ENCODE measurements around the gene RANBP17. TPM values are rescaled to one million over a fixed set of nuclear protein-coding genes. Genes with fewer than 3 reads are reported as not detected.
A peak's percentile ranks its signal among the peaks of the same experiment; 100 is the strongest.

The RANBP17 gene
- polyA plus RNA-seq, 1 of the 3 experiments (the other 2 are of a cell fraction) = 6.0 TPM

- no peak overlapping the region for H3K9ac ChIP-seq
- H3K4me2 ChIP-seq = no peak overlapping the region
- H3K9me2 ChIP-seq = no peaks in the 10 kb centered on the region
- no peaks in the 10 kb centered on the region for H3K36me3 ChIP-seq (replicated peaks in 1 of 2; ENCODE audit: control insufficient read depth in 1 of 2, insufficient read depth in 2 of 2, low read length in 1 of 2)
- CTCF ChIA-PET = interaction anchor here (0.6 to 1.4 kb wide), 2 partner anchors 9 to 26 kb away, joined by 4 to 5 read pairs; no protein-coding TSS in a partner anchor
- H4K20me1 ChIP-seq (ENCODE audit: insufficient read depth) = no peaks in the 10 kb centered on the region
- no peaks in the 10 kb centered on the region for H3F3A ChIP-seq (replicated peaks; ENCODE audit: insufficient read depth)
- peak overlapping the region in 1 of 2 experiments; percentile 28; a peak in 1 of 4 replicates for H3K27ac ChIP-seq (ENCODE audit: low read depth in 2 of 2, low read length in 1 of 2)
- peak; percentile 32 for DNase-seq
- WGBS (ENCODE audit: low lambda C conversion rate) = 29% methylated on average over 3 of the region's 3 CpGs
- H3K4me3 ChIP-seq (ENCODE audit: low read depth in 2 of 2, low read length in 1 of 2) = no peak overlapping the region
- no peak overlapping the region for H2AFZ ChIP-seq (ENCODE audit: low read depth)
- no peaks in the 10 kb centered on the region; a peak in 1 of 4 replicates for H3K4me1 ChIP-seq (ENCODE audit: control insufficient read depth in 1 of 2, insufficient read depth in 2 of 2, low read depth in 1 of 2, low read length in 1 of 2)
- H3K79me2 ChIP-seq (ENCODE audit: insufficient read depth) = no peaks in the 10 kb centered on the region
- POLR2A ChIA-PET = no interaction called here
- no peaks in the 10 kb centered on the region for H3K9me3 ChIP-seq
- no peaks in the 10 kb centered on the region for H3K27me3 ChIP-seq (ENCODE audit: insufficient read depth)
- TF ChIP-seq FOXM1 (IDR thresholded peaks at IDR 0.05; ENCODE audit: low read depth) (no peak), GATA2 (CRISPR knock-in tag; IDR thresholded peaks at IDR 0.05) (0 out of 2 replicates have a peak, but pooled peaks have one; percentile 12)
These were observed 98.7 kb downstream of the RANBP17 start for GRCh38 chr5:170960567-170960966.

DNA sequence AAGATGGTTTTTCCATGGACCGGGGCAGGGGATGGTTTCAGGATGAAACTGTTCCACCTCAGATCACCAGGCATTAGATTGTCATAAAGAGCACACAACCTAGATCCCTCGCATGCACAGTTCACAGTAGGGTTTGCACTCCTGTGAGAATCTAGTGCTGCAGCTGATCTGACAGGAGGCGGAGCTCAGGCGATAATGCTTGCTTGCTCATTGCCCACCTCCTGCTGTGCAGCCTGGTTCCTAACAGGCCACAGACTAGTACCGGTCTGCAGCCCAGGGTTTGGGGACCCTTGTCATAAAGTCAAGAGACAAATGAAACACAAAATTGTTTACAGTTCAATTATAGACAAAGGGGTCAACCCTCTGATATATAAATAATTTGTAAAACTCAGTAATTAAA, 101.7 kb downstream of the RANBP17 start:
- no peaks in the 10 kb centered on the region for H3F3A ChIP-seq (replicated peaks; ENCODE audit: insufficient read depth)
- no peaks in the 10 kb centered on the region for H4K20me1 ChIP-seq (ENCODE audit: insufficient read depth)
- TF ChIP-seq FOXM1 (IDR thresholded peaks at IDR 0.05; ENCODE audit: low read depth) (no peak), CHD2 (IDR thresholded peaks at IDR 0.05; ENCODE audit: low read length, partially characterized antibody) (no peak), RCOR1 (IDR thresholded peaks at IDR 0.05; ENCODE audit: low read length) (no peak), MXI1 (IDR thresholded peaks at IDR 0.05; ENCODE audit: low read depth, low read length) (no peak), FOSL2 (IDR thresholded peaks at IDR 0.05; ENCODE audit: borderline replicate concordance, low read depth) (no peak), RAD21 (IDR thresholded peaks at IDR 0.05; ENCODE audit: low read length) (no peak), REST (IDR thresholded peaks at IDR 0.05; ENCODE audit: low read depth, low read length) (no peak), RXRA (IDR thresholded peaks at IDR 0.05; ENCODE audit: borderline replicate concordance, low read depth) (no peak), SMC3 (IDR thresholded peaks at IDR 0.05; ENCODE audit: low read depth, low read length) (no peak), YY1 (IDR thresholded peaks at IDR 0.05; ENCODE audit: low read depth) (no peak), GATA2 (CRISPR knock-in tag; IDR thresholded peaks at IDR 0.05) (no peak), GABPA (IDR thresholded peaks at IDR 0.05; ENCODE audit: low read depth) (no peak), SIN3A (IDR thresholded peaks at IDR 0.05; ENCODE audit: borderline replicate concordance, low read depth, low read length) (no peak), USF2 (IDR thresholded peaks at IDR 0.05; ENCODE audit: borderline replicate concordance, low read depth, low read length) (no peak), EZH2phosphoT487 (IDR thresholded peaks at IDR 0.05; ENCODE audit: borderline replicate concordance, low read depth) (no peak)
- TF ChIP-seq, protein P1, sequence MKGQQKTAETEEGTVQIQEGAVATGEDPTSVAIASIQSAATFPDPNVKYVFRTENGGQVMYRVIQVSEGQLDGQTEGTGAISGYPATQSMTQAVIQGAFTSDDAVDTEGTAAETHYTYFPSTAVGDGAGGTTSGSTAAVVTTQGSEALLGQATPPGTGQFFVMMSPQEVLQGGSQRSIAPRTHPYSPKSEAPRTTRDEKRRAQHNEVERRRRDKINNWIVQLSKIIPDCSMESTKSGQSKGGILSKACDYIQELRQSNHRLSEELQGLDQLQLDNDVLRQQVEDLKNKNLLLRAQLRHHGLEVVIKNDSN (IDR thresholded peaks at IDR 0.05; ENCODE audit: borderline replicate concordance, low read depth) = no peak
- TF ChIP-seq, protein P2, sequence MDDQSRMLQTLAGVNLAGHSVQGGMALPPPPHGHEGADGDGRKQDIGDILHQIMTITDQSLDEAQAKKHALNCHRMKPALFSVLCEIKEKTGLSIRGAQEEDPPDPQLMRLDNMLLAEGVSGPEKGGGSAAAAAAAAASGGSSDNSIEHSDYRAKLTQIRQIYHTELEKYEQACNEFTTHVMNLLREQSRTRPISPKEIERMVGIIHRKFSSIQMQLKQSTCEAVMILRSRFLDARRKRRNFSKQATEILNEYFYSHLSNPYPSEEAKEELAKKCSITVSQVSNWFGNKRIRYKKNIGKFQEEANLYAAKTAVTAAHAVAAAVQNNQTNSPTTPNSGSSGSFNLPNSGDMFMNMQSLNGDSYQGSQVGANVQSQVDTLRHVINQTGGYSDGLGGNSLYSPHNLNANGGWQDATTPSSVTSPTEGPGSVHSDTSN (IDR thresholded peaks at IDR 0.05) = no peak
- H3K4me1 ChIP-seq (ENCODE audit: control insufficient read depth in 1 of 2, insufficient read depth in 2 of 2, low read depth in 1 of 2, low read length in 1 of 2) = no peaks in the 10 kb centered on the region; a peak in 1 of 4 replicates
- no peak overlapping the region for H3K4me2 ChIP-seq
- H3K9ac ChIP-seq = no peak overlapping the region
- no peak overlapping the region for H3K27ac ChIP-seq (ENCODE audit: low read depth in 2 of 2, low read length in 1 of 2)
- ChIA-PET CTCF (no interaction called here), POLR2A (no interaction called here)
- no peaks in the 10 kb centered on the region for H3K9me2 ChIP-seq
- H3K4me3 ChIP-seq (ENCODE audit: low read depth in 2 of 2, low read length in 1 of 2) = no peak overlapping the region
- no peaks in the 10 kb centered on the region for H3K27me3 ChIP-seq (ENCODE audit: insufficient read depth)
- no peaks in the 10 kb centered on the region for H3K79me2 ChIP-seq (ENCODE audit: insufficient read depth)
- no peak for DNase-seq
- no peaks in the 10 kb centered on the region for H3K36me3 ChIP-seq (replicated peaks in 1 of 2; ENCODE audit: control insufficient read depth in 1 of 2, insufficient read depth in 2 of 2, low read length in 1 of 2)
- H3K9me3 ChIP-seq = no peaks in the 10 kb centered on the region
- no peak overlapping the region for H2AFZ ChIP-seq (ENCODE audit: low read depth)
- WGBS (ENCODE audit: low lambda C conversion rate) = 80% methylated on average over 5 of the region's 5 CpGs

All from SK-N-SH (cell line).